ENCODE results near the gene TFPI. TPM values are rescaled to one million over a fixed set of nuclear protein-coding genes. Genes with fewer than 3 reads are reported as not detected.
A peak's percentile ranks its signal among the peaks of the same experiment; 100 is the strongest.
"Not testable (repeated sequence)": the region's sequence is repeated elsewhere in the genome, so short reads cannot be mapped to it uniquely, and the experiment has no call there.

Gene TFPI
- total RNA-seq, 2 donors from 2014 or later: 63.5 to 86.8 TPM

- Histone ChIP-seq H3K36me3 (no peaks in the 10 kb centered on the region), H3K4me3 (no peak overlapping the region), H3K27ac (peak overlapping the region in 1 of 2 donors; percentile 30), H3K27me3 (replicated peaks; ENCODE audit: insufficient read depth) (no peaks in the 10 kb centered on the region), H3K9me3 (no peaks in the 10 kb centered on the region), H3K4me1 (ENCODE audit: control insufficient read depth in 1 of 2, low read depth in 2 of 2) (peaks cover 17 to 19% of the 10 kb centered on the region in 2 donors)
- no peak for DNase-seq (ENCODE audit: low spot score)
- no peak for ATAC-seq (ENCODE audit: insufficient number of reproducible peaks, low FRiP score, low read depth)
- TF ChIP-seq, protein P1, sequence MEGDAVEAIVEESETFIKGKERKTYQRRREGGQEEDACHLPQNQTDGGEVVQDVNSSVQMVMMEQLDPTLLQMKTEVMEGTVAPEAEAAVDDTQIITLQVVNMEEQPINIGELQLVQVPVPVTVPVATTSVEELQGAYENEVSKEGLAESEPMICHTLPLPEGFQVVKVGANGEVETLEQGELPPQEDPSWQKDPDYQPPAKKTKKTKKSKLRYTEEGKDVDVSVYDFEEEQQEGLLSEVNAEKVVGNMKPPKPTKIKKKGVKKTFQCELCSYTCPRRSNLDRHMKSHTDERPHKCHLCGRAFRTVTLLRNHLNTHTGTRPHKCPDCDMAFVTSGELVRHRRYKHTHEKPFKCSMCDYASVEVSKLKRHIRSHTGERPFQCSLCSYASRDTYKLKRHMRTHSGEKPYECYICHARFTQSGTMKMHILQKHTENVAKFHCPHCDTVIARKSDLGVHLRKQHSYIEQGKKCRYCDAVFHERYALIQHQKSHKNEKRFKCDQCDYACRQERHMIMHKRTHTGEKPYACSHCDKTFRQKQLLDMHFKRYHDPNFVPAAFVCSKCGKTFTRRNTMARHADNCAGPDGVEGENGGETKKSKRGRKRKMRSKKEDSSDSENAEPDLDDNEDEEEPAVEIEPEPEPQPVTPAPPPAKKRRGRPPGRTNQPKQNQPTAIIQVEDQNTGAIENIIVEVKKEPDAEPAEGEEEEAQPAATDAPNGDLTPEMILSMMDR (IDR thresholded peaks at IDR 0.05): no peak
Observed at GRCh38 chr2:187525163-187525900, 28.9 kb downstream of the TFPI start.

GRCh38 chr2:187523325-187523724 lies 30.9 kb downstream of the TFPI start:
- H3K9me3 ChIP-seq: no peaks in the 10 kb centered on the region
- H3K27ac ChIP-seq: no peak overlapping the region
- H3K27me3 ChIP-seq (replicated peaks; ENCODE audit: insufficient read depth): no peaks in the 10 kb centered on the region
- H3K4me1 ChIP-seq (ENCODE audit: control insufficient read depth in 1 of 2, low read depth in 2 of 2): peaks cover 17 to 19% of the 10 kb centered on the region in 2 donors
- H3K4me3 ChIP-seq: no peak overlapping the region
- ATAC-seq (ENCODE audit: insufficient number of reproducible peaks, low FRiP score, low read depth): no peak
- H3K36me3 ChIP-seq: no peaks in the 10 kb centered on the region
- no peak for DNase-seq (ENCODE audit: low spot score)
- TF ChIP-seq, protein P1 (IDR thresholded peaks at IDR 0.05): no peak

- no peak for DNase-seq (ENCODE audit: low spot score)
- no peak for ATAC-seq (ENCODE audit: insufficient number of reproducible peaks, low FRiP score, low read depth)
- H3K36me3 ChIP-seq: no peaks in the 10 kb centered on the region
- H3K4me1 ChIP-seq (ENCODE audit: control insufficient read depth in 1 of 2, low read depth in 2 of 2): peaks cover 2 to 7% of the 10 kb centered on the region in 2 donors
- H3K9me3 ChIP-seq: no peaks in the 10 kb centered on the region
- no peak overlapping the region for H3K4me3 ChIP-seq
- TF ChIP-seq, protein P1 (IDR thresholded peaks at IDR 0.05): no peak
- H3K27ac ChIP-seq: no peak overlapping the region
- no peaks in the 10 kb centered on the region for H3K27me3 ChIP-seq (replicated peaks; ENCODE audit: insufficient read depth)
Observed at GRCh38 chr2:187520121-187520624, 34.1 kb downstream of the TFPI start.

DNA sequence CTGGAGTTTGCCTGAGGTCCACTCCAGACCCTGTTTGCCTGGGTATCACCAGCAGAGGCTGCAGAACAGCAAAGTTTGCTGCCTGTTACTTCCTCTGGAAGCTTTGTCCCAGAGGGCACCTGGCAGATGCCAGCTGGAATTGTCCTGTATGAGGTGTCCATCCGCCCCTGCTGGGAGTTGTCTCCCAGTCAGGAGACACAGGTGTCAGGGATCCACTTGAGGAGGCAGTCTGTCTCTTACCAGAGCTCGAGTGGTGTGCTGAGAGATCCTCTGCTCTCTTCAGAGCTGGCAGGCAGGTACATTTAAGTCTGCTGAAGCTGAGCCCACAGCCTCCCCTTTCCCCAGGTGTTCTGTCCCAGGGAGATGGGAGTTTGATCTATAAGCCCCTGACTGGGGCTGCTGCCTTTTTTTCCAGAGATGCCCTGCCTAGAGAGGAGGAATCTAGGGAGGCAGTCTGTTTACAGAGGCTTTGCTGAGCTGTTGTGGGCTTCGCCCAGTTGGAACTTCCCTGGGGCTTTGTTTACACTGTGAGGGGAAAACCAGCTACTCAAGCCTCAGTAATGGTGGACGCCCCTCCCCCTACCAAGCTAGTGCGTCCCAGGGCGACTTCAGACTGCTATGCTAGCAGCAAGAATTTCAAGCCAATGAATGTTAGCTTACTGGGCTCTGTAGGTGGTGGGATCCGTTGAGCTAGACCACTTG lies 34.7 kb downstream of the TFPI start:
- H3K36me3 ChIP-seq: no peaks in the 10 kb centered on the region
- H3K9me3 ChIP-seq: no peaks in the 10 kb centered on the region
- no peak overlapping the region for H3K27ac ChIP-seq
- no peak overlapping the region for H3K4me3 ChIP-seq
- DNase-seq (ENCODE audit: low spot score) (no peak), ATAC-seq (ENCODE audit: insufficient number of reproducible peaks, low FRiP score, low read depth) (no peak)
- no peaks in the 10 kb centered on the region for H3K27me3 ChIP-seq (replicated peaks; ENCODE audit: insufficient read depth)
- TF ChIP-seq, protein P1 (IDR thresholded peaks at IDR 0.05): no peak
- peaks cover 0 to 1% of the 10 kb centered on the region in 2 donors for H3K4me1 ChIP-seq (ENCODE audit: control insufficient read depth in 1 of 2, low read depth in 2 of 2)

DNA sequence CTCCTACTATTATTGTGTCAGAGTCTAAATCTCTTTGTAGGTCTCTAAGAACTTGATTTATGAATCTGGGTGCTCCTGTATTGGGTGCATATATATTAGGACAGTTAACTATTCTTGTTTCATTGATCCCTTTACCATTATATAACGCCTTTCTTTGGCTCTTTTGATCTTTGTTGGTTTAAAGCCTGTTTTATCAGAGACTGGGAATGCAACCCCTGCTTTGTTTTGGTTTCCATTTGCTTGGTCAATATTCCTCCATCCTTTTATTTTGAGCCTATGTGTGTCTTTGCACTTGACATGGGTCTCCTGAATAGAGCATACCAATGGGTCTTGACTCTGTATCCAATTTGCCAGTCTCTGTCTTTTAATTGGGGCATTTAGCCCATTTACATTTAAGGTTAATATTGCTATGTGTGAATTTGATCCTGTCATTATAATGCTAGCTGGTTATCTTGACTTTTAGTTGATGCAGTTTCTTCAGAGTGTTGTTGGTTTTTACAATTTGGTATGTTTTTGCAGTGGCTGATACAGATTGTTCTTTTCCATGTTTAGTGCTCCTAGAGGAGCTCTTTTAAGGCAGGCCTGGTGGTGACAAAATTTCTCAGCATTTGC lies 36.4 kb downstream of the TFPI start:
- not testable (repeated sequence) for ATAC-seq (ENCODE audit: insufficient number of reproducible peaks, low FRiP score, low read depth); H3K27ac ChIP-seq; H3K36me3 ChIP-seq; H3K4me3 ChIP-seq; H3K9me3 ChIP-seq; H3K4me1 ChIP-seq (ENCODE audit: control insufficient read depth in 1 of 2, low read depth in 2 of 2); H3K27me3 ChIP-seq (replicated peaks; ENCODE audit: insufficient read depth); DNase-seq (ENCODE audit: low spot score)

DNA sequence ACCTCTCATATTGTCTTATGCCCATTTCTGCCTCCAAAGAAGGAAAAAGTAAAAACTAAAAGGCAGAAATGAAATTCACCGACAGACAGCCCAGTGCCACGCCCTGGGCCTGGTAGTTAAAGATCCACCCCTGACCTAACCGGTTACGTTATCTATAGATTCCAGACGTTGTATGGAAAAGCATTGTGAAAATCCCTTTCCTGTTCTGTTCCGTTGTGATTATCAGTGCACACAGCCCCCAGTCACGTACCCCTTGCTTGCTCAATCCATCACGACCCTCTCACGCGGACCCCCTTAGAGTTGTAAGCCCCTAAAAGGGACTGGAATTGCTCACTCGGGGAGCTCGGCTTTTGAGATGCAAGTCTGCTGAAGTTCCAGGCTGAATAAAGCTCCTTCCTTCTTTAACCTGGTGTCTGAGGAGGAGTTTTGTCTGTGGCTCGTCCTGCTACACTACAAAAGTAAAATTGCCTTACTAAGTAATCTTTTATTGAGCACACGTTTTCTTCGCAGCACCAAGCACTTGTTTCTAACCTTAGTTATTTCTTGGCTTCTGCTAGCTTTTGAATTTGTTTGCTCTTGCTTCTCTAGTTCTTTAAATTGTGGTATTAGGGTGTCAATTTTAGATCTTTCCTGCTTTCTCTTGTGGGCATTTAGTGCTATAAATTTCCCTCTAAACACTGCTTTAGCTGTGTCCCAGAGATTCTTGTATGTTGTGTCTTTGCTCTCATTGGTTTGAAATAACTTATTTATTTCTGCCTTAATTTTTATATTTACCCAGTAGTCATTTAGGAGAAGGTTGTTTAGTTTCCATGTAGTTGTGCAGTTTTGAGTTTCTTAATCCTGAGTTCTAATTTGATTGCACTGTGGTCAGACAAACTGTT lies 37.4 kb downstream of the TFPI start:
- not testable (repeated sequence) for H3K27ac ChIP-seq; H3K4me1 ChIP-seq (ENCODE audit: control insufficient read depth in 1 of 2, low read depth in 2 of 2); H3K4me3 ChIP-seq; H3K9me3 ChIP-seq; H3K36me3 ChIP-seq; ATAC-seq (ENCODE audit: insufficient number of reproducible peaks, low FRiP score, low read depth); DNase-seq (ENCODE audit: low spot score); H3K27me3 ChIP-seq (replicated peaks; ENCODE audit: insufficient read depth)
